Activated T-cell treated with anti-CD3 and anti-CD28 coated beads for 48 hours (primary cell): Measurements from ENCODE around the gene HMGXB4.
"Not testable (repeated sequence)": the region's sequence is repeated elsewhere in the genome, so short reads cannot be mapped to it uniquely, and the experiment has no call there.

Source experiments
- DNase-seq: peaks from one replicate; pipeline ENCODE4 v3.0.0-alpha.2; 2020; ENCODE audit warnings: low read depth

Gene HMGXB4, protein sequence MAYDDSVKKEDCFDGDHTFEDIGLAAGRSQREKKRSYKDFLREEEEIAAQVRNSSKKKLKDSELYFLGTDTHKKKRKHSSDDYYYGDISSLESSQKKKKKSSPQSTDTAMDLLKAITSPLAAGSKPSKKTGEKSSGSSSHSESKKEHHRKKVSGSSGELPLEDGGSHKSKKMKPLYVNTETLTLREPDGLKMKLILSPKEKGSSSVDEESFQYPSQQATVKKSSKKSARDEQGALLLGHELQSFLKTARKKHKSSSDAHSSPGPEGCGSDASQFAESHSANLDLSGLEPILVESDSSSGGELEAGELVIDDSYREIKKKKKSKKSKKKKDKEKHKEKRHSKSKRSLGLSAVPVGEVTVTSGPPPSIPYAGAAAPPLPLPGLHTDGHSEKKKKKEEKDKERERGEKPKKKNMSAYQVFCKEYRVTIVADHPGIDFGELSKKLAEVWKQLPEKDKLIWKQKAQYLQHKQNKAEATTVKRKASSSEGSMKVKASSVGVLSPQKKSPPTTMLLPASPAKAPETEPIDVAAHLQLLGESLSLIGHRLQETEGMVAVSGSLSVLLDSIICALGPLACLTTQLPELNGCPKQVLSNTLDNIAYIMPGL

DNA sequence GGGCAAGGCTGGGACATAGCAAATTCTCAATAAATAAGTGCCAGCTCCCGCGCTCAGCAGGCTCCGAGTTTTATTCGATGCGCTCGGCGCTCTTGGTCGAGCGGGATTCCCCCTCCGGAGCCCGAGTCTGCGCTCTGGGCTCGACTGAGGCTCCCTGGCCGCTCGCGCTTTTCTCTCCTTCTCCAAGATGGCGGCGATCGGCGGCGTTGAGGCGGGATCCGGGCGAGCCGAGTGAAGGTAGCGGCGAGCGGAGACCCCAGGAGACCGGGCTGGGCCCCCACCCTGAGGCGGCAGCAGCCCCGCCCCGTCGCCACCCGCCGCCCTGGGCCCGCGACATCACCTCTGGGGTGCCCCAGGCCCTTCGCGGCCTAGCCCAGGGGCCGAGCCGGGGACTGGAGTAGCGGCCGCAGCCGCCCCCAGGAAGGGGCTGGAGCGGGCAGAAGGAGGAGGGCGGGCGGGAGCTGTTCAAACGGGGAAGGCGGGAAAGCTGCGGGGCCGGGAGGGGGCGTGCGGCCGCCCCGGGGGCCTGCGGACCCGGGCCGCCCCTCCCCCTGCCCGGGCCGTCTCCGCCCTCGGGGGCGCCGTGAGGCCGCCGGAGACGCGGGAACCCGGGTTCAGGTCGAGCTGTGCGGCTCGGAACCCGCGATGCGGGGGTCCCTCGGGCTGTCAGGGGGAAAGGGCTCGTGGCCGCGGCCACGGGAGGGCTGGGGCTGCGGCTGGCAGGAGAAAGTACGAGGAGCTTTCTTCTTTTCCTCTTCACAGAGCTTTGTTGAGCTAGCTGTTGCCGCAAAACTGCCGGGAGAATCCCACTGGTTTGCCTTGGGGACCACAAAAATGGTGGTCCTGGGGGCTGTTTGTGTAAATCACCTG, at the start of gene HMGXB4:
Gene HMGXB4, plus strand, starts transcription at position 173 of the 870 bp plus-strand sequence. CDS start 4,898 bp downstream, outside the sequence.
- DNase-seq, result peak; percentile 83

DNA sequence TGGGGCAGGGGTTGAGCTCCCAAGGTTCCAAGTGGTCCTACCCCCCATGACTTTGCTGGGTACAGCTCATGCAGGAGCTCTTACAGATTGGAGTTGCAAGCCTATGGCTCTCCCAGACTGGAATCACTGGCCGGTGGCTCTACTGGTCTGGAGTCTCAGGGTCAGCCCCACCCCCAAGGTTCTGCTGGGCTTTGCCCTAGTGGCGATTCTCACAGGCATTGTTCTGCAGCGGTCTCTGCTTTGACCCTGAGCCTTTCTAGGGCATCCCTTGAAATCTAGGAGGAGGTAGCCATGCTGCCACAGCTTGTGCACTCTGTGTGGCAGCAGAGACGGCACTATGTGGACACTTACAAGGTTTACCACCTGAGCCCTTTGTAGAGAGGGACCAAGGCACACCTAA, 49.3 kb upstream of the HMGXB4 start:
- no peak for DNase-seq

DNA sequence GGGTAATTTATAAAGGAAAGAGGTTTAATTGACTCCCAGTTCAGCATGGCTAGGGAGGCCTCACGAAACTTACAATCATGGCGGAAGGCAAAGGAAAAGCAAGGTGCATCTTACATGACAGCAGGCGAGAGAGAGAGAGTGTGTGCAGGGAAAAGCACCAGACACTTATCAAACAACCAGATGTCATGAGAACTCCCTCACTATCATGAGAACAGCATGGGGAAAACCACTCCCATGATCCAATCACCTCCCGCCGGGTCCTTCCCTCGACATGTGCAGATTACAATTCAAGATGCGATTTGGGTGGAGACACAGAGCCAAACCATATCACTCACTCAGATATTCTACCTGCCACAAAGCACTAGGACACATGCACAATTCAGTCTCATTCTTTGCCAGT, 48.1 kb upstream of the HMGXB4 start:
- no peak for DNase-seq

DNA sequence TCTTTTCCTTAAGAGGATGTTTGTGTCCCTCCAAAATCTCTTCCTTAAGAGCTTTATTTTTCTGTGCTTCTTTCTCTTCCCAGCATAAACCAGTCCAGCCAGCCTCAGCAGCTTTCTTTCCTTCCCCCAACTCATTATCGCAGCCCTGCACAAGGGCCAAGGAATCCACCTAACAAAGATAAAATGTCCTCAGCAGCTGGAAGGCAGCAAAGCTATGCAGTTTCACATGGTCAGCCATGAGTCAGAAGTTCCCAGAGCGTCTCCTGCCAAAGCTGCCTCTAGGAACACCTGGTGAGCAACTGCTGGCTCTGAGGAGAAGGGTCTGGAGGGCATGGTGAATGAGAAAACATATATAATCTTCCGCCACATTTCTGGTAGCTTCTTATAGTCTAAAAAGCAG, 45.3 kb upstream of the HMGXB4 start:
- no peak for DNase-seq

DNA sequence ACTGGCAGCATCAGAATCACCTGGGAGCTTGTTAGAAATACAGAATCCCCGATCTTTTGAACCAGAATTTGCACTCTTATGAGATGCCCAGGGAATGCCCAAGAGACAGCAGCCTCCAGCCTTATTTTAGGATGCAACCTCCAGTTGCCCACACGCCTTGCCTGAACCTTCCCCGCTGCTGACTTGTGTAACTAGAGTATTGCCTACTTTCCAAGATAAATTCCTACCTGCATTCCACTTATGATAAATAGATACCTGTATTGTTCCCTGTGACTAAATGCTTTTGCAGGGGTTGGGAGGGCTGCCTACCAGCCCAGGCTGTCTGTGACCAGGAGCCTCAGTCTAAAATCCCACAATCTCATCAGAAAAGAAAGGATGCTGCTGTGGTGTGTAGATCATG, 44.3 kb upstream of the HMGXB4 start:
- DNase-seq, result no peak

DNA sequence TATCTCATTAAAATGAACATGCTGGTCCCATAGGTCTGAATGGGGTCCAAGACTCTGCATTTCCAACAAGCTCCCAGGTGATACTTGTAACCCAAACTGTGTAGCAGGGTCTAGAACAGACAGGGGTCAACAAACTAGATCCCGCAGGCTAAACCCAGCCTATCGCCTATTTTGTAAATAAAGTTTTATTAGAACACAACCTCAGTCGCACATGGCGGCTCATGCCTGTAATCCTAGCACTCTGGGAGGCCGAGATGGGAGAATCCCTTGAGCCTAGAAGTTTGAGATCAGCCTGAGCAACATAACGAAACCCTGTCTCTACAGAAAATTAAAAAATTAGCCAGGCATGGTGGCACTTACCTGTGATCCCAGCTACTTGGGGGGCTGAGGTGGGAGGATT, 42.3 kb upstream of the HMGXB4 start:
- no peak for DNase-seq

DNA sequence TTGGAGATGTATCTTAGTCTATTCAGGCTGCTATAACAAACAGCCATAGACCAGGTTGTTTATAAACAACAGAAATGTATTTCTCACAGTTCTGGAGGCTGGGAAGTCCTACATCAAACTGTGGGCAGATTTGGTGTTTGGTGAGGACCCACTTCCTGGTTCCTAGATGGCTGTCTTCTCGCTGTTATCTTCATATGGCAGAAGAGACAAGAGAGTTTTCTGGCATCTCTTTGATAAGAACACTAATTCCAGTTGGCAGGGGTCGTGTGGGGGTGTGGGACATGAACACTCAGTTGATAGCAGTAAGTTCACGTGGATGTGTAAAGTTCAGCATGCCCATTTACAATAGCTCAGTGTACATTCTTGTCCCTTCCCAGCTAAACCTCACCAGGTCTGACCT, 41.3 kb upstream of the HMGXB4 start:
- no peak for DNase-seq

DNA sequence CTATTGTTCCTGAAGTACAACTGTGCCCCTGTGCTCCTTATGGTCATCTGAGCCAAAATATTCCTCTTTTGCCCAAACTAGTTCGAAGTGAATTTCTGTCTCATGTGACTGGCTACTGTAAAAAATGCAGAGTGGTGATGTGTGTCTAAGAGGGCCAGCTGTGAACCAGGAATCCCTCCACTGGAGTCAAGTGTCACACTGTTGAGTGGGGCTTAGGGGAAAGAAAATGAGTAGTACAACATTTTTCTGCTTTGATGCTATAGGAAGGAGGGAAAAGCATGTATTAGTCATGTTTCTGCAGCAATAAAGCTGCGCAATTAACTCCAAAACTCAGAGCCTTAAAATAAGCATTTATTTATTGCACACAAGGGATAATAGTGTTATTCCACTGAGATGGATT, 39.8 kb upstream of the HMGXB4 start:
- no peak for DNase-seq

DNA sequence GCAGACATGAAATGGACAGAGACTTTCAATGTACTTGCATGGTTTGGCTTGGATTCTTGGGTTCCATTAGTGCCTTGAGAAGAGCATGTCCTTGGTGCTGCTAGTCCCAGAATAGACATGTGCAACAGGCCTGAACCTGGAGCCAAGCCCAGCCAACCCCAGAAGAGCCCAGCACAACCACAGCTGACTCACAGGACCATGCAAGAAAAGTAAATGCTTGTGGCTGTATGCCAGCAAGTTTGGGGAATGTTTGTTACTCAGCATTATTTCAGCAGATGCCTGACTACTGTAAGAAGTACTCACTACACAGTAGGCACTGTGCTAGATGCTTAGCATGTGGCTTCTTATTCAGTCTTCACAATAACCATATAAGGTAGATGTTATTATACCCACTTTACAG, 39.2 kb upstream of the HMGXB4 start:
- DNase-seq, result no peak

DNA sequence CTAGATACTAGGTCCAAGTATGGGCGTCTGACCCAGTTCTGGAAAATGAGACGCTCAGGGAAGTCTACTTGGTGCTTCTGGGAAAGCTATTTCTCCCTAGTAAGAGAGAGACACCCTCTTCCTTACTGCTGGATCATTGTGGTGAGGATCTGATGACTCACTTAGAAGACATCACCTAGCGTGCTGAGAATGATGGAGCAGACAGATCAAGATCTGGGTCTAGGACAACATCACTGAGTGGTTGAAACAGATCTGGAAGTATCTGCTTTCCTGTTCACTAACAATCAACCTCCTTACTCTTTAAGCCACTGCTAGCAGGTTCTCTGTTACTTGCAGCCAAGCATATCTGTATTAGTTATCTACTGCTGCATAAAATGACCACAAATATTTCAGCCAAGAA, 38.3 kb upstream of the HMGXB4 start:
- DNase-seq, result no peak

DNA sequence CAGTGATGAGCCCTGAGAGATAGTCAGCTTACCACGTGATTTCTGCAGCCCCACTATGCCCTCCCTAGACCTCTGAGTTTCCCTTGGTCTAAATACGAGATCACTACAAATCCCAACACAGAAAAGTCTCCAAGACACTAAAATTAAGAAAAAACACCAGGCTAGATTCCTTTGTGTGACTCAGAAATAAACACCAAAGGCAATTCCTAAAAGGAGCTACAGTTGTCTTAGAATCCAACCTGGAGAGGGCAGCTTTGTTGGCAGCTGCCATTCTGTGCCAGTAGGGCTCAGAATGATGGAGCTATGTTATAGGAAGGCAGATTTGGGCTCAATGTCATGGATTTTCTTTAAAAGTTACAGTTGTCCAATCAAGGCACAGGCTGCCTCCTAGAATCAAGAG, 37.1 kb upstream of the HMGXB4 start:
- no peak for DNase-seq

DNA sequence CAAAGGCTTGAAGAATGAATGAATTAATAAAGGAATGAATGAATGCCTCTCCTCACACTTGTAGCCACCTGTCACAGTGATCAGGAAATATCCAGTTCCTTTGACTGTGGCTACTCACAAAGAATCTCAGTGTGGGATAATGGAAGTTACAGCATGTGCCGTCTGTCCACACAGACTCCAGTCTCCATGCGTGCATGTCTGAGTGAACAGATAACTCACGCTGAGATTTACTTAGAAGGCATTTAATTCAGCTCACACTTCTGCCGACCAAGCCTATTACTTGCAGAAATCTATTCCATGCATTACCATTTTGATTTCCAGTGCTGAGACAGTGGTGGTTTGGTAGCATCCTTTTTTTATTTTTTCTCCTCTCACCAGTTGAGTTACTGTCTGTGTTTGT, 32.3 kb upstream of the HMGXB4 start:
- DNase-seq, result no peak

DNA sequence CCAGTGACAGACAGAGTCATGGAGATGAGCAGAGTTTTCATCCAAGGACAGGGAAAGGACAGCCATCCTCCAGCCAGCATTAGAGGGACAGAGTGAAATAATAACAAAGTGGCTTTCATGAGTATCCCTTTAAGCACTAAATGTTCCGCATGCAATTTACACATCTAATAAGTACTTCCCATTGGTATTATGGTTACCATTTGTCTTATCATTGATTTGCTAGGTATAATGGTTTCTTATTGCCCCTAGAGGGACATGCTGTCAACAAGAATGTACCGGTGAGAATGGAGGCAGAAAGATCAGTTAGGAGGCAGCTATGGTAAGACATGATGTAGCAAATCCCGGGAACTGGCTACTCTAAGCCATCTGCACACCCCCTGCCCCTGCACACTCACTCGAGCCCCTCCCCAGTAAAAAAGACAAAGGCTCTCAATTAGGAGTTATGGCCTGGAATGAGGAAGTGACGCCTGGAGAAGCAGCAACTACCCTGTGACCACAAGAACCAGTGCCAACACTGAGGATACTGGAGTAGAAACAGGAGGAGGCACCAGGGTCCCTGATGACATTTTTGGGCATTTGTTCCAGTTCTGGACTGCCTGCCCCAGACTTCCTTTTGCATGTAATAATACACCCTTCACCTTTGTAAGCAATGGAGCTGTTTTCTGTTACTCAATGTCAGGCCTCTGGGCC, 30.2 kb upstream of the HMGXB4 start:
- DNase-seq, result no peak

DNA sequence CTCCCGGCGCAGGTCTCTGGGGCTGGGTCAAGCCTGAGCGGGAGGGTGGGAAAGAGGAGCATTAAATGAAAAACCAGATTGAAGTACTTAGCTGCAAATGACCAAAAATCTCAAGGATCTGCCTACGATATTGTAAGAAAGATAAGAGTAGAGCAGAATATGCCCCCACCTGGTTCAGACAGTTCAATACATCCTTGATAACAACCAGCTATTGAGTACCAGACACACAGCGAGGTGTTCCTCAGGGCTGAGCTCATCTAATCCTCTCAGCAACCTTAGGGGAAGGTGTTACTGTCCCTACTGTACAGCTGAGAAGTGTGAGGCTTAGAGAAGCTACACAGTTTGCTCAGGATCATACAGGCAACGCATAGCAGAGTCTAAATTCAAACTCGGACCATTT, 27.4 kb upstream of the HMGXB4 start:
- DNase-seq, result no peak

DNA sequence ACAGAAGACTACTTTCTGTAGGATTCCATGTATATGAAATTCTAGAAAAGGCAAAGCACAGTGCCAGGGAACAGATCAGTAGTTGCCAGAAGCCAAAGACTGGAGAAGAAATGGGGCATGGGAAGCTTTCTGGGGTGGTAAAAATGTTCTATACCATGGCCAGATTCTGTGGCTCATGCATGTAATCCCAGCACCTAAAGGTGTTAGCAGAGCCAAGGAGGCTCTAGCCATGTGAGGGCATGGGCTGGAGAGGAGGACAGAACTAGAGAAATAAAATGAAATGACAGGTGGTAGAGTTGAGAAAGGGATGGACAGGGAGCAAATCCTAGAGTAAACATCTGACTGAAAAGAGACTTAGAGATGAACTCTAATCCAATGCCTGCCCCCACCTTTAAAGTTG, 26.9 kb upstream of the HMGXB4 start:
- no peak for DNase-seq

DNA sequence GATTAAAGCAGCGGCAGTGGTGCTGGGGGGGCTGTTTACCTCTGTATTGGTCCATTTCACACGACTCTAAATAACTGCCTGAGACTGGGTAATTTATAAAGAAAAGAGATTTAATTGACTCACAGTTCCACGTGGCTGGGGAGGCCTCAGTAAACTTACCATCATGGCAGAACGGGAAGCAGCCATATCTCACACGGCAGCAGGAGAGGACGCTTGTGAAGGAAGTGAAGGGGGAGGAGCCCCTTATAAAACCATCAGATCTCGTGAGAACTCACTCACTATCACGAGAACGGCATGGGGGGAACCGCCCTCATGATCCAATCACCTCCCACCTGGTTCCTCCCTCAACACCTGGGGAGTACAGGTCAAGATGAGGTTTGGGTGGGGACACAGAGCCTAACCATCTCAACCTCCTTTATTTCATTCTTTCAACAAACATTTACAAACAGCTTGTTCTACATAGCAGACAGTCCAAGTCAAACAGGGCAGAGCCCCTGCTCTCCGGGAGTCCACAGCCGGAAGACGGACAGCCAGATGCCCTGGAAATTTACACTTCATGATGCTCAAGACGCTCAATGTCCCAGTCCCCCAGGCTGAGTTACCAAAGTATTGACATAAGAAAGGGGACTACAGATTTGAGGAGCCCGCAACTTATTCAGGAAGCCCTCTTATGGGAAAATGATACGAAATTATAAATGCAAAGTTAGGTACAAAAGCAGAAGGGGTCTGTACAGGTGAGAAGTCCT, 26.3 kb upstream of the HMGXB4 start:
- DNase-seq, result no peak

DNA sequence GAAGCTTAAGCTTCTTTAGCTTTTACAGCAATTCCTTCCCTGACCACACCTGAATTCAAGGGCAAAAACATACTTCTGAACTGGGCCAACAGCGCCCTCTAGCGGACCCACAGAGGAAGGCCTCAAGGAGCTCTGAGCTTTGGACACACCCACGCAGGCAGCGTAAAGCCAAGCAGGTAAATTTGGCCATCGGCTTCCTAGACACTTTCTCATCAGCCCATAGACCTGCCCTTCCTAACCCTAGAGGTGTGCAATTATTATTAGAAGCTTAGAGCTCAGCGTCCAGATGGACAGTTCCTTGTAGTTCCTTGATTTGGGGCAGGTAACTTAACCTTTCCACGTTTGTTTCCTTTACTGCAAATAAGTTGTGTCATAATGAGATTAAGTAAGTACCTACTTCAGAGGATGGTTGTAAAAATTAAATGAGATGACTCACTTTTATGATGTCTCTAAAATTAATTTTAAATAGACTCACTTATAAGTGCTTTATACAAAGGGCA, 25.7 kb upstream of the HMGXB4 start:
- DNase-seq, result peak; percentile 60

DNA sequence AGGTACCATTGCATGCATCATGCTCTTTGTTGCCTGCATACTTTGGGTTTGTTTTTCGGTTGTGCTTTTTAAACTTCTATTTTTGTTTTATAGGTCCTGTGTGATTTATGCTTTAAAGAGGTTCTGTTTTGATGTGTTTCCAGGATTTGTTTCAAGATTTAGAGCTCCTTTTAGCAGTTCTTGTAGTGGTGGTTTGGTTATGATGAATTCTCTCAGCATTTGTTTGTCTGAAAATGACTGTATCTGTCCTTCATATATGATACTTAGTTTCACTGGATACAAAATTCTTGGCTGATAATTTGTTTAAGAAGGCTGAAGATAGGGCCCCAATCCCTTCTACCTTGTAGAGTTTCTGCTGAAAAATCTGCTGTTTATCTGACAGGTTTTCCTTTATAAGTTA, 18.5 kb upstream of the HMGXB4 start:
- DNase-seq, result not testable (repeated sequence)

DNA sequence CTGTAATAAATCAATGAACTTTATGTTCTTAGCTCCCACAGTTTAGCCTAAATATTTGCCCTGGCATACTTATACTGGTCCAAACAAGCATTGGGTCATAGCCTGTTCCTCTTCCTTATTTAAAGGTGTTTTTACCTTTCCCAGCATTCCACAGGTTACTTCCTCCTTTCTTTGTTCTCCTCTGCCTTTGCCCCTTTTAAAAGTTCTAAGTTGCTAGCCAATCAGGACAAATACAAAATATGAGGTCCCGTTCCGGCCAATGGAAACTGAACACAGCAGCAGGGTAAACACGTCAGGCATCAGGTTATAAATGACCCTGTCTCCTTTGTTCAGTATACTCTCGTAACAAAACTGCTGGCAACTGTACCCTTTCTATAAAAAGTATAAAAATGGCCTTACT, 12.8 kb upstream of the HMGXB4 start:
- DNase-seq, result not testable (repeated sequence)

DNA sequence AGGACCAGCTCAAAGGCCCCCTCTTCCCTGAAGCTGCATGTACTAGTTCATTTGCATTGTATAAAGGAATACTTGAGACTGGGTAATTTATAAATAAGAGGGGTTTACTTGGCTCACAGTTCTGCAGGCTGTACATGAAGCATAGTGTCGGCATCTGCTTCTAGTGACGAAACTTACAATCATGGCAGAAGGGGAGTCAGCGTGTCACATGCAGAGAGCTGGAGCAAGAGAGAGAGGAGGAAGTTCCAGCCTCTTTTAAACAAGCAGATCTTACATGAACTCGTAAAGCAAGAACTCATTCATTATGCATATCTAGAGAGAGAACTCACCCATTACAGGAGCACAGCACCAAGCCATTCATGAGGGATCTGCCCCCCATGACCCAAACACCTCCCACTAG, 7.1 kb upstream of the HMGXB4 start:
- DNase-seq, result no peak

DNA sequence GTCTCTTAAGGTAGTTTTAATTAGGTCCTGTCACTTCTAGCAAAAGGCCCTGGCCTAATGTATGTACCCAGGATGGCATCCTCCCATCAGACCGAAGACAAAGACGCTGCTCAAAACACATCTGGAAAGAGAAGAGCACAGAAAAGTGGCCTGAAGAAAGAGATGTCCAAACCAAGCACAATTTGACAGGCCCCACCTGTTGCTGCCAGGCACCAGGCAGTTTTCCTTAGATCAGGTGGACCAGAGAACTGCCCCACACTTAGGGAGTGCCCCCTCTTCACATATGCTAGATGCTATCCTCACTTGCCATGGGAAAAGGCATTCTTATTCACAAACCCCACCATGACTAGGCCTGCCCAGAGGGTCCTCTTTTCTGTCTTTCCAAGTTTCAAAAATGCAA, 3.3 kb upstream of the HMGXB4 start:
- no peak for DNase-seq

DNA sequence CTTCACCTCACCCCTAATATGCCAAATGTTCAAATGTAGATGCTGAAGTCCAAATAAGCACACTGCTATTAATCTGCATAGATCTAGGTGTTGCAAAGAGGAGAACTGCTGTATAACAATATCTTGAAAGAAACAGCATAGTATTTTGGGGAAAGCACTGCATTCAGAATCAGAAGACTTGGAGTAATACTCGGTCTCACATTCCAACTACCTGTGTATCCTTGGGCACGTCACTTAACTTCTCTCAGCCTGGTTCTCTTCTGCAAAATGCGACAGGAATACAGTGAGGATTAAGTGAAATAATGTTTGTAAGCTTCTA, 332 bp upstream of the HMGXB4 start:
- no peak for DNase-seq
